Posterior vena cava (tissue), 2 donors: Measurements from ENCODE around the gene KDM3B. TPM values are rescaled to one million over a fixed set of nuclear protein-coding genes. Genes with fewer than 3 reads are reported as not detected.

Experiments
- DNase-seq: peaks from one replicate; pipeline ENCODE4 v3.0.0-alpha.2; 2020; ENCODE audit warnings: low spot score
- intact Hi-C, 2 donors: fragments of 100-400 bp; cut with DNase I; formaldehyde crosslinking; loops; one replicate each; pipeline versions ENCODE4 v1.14.1 to v1.14.2; 2022 to 2023
- total RNA-seq, 2 donors: library from RNA; stranded (reverse); fragmentation: NEBNext Ultra II Directional; extraction: Animal tissue kit (Norgen Biotek cat#: 25700); gene quantifications; one replicate each; pipeline ENCODE4 v1.2.1, GENCODE V29; 2021
- donor health status: DM: yes; HTN: yes; CAD: no.
- donor health status: DM: yes; HTN: yes; CAD: no.

KDM3B gene
- total RNA-seq, 2 donors from 2014 or later, result 49.7 to 54.5 TPM

- intact Hi-C loops, result no loop called here
These were observed 124.4 kb downstream of the KDM3B start for GRCh38 chr5:138476918-138477317.

GRCh38 chr5:138482638-138483037 lies 130.2 kb downstream of the KDM3B start:
- DNase-seq, result no peak
- intact Hi-C loops, result no loop called here

More at GRCh38 chr5:138476918-138477317, 124.4 kb downstream of the KDM3B start:
- no peak for DNase-seq

Other genes with a start within 250 kb of the KDM3B start
- 1 to 10 TPM; 1.5 to 2.3 TPM for gene NME5, start 213.3 kb upstream of the KDM3B start, total RNA-seq
- gene BRD8, start 174.1 kb upstream of the KDM3B start, total RNA-seq, result 10 to 100 TPM; 28.8 to 31.4 TPM
- gene KIF20A, start 173.6 kb upstream of the KDM3B start, total RNA-seq, result 1 to 10 TPM in 1 of 2 donors, under 1 TPM in 1; 0.52 to 1.1 TPM
- 10 to 100 TPM; 14.0 to 18.0 TPM for gene CDC23, start 139.4 kb upstream of the KDM3B start, total RNA-seq
- under 1 TPM in 1 of 2 donors, not detected in 1; 0.43 TPM for gene GFRA3, start 78.1 kb upstream of the KDM3B start, total RNA-seq
- not detected for gene CDC25C, start 20.9 kb upstream of the KDM3B start, total RNA-seq
- gene FAM53C, start 14.4 kb upstream of the KDM3B start, total RNA-seq, result 10 to 100 TPM; 18.7 to 20.7 TPM
- 10 to 100 TPM; 12.5 to 13.0 TPM for gene REEP2, start 86.4 kb downstream of the KDM3B start, total RNA-seq
- 100 to 1,000 TPM; 115 to 412 TPM for gene EGR1, start 112.8 kb downstream of the KDM3B start, total RNA-seq
- gene ETF1, start 190.6 kb downstream of the KDM3B start, total RNA-seq, result 100 to 1,000 TPM in 1 of 2 donors, 10 to 100 TPM in 1; 97.2 to 118 TPM
- 100 to 1,000 TPM; 141 to 160 TPM for gene HSPA9, start 222.7 kb downstream of the KDM3B start, total RNA-seq